ENCODE results near the gene CYP21A2. TPM values are rescaled to one million over a fixed set of nuclear protein-coding genes. Genes with fewer than 3 reads are reported as not detected.

CYP21A2 gene
- total and polyA plus RNA-seq, 10 of the 15 experiments (the other 5 are each of a cell fraction or from before 2014, with no cell fraction given) = 0.04 to 0.92 (median 0.23) TPM; not detected in 7

GRCh38 chr6:32073101-32073500 lies 34.9 kb downstream of the CYP21A2 start:
- Histone ChIP-seq H3K4me2 (ENCODE audit: control insufficient read depth, insufficient read depth) (no peak overlapping the region), H3K4me1 (ENCODE audit: control insufficient read depth, insufficient read depth, low read length) (no peaks in the 10 kb centered on the region), H2AFZ (ENCODE audit: control insufficient read depth, low read depth, low read length) (no peak overlapping the region), H3K4me3 (no peak overlapping the region), H3K79me2 (ENCODE audit: control insufficient read depth, insufficient read depth, low read length) (no peaks in the 10 kb centered on the region), H3K9me3 (replicated peaks; ENCODE audit: control insufficient read depth, insufficient read depth, low read length) (no peaks in the 10 kb centered on the region), H4K20me1 (ENCODE audit: control insufficient read depth, insufficient read depth) (no peaks in the 10 kb centered on the region), H3K27ac (ENCODE audit: control insufficient read depth, insufficient read depth) (no peak overlapping the region), H3K27me3 (replicated peaks in 1 of 2; ENCODE audit: control insufficient read depth in 2 of 2, insufficient read depth in 2 of 2, low read length in 1 of 2) (peaks cover 0 to 3% of the 10 kb centered on the region in 2 experiments; a peak in 2 of 4 replicates), H3K36me3 (ENCODE audit: control insufficient read depth in 2 of 2, insufficient read depth in 2 of 2, low read length in 1 of 2) (no peaks in the 10 kb centered on the region), H3K9ac (ENCODE audit: control insufficient read depth, insufficient read depth, low read length) (no peak overlapping the region)
- ChIA-PET RAD21 (ENCODE audit: unreplicated experiment) (no interaction called here), CTCF (no interaction called here), POLR2A (no interaction called here), SMC1A (ENCODE audit: uncharacterized antibody, unreplicated experiment) (no interaction called here)
- no peak for DNase-seq (ENCODE audit: low read depth, low spot score)
- WGBS (ENCODE audit: insufficient coverage, insufficient replicate concordance, low lambda C conversion rate, missing lambda C conversion rate) = 42% methylated on average over 3 of the region's 3 CpGs
- intact Hi-C loops (cut with micrococcal nuclease; ENCODE audit: unreplicated experiment) = no loop called here
- BruUV-seq (replicated peaks) = no TSS peak
- in situ Hi-C loops (cut with MboI) = no loop called here
- no peak for FAIRE-seq
- no peak for ATAC-seq
- TF ChIP-seq DPF2 (IDR thresholded peaks at IDR 0.05) = no peak
- TF ChIP-seq RAD21 (IDR thresholded peaks at IDR 0.05; ENCODE audit: insufficient read depth, low read depth, low read length) = no peak
- no peak for TF ChIP-seq BMI1 (IDR thresholded peaks at IDR 0.05; ENCODE audit: borderline replicate concordance)
- TF ChIP-seq SUPT20H (IDR thresholded peaks at IDR 0.05; ENCODE audit: borderline replicate concordance, control insufficient read depth, low read depth, low read length) = no peak
- no peak for TF ChIP-seq PAX8 (IDR thresholded peaks at IDR 0.05)
- no peak for TF ChIP-seq MEF2B (IDR thresholded peaks at IDR 0.05; ENCODE audit: partially characterized antibody, poor library complexity, severe bottlenecking)
- TF ChIP-seq MXI1 (IDR thresholded peaks at IDR 0.05; ENCODE audit: low read depth, low read length) = no peak
- no peak for TF ChIP-seq RFX5 (IDR thresholded peaks at IDR 0.05; ENCODE audit: low read depth, low read length)
- TF ChIP-seq, protein P1, sequence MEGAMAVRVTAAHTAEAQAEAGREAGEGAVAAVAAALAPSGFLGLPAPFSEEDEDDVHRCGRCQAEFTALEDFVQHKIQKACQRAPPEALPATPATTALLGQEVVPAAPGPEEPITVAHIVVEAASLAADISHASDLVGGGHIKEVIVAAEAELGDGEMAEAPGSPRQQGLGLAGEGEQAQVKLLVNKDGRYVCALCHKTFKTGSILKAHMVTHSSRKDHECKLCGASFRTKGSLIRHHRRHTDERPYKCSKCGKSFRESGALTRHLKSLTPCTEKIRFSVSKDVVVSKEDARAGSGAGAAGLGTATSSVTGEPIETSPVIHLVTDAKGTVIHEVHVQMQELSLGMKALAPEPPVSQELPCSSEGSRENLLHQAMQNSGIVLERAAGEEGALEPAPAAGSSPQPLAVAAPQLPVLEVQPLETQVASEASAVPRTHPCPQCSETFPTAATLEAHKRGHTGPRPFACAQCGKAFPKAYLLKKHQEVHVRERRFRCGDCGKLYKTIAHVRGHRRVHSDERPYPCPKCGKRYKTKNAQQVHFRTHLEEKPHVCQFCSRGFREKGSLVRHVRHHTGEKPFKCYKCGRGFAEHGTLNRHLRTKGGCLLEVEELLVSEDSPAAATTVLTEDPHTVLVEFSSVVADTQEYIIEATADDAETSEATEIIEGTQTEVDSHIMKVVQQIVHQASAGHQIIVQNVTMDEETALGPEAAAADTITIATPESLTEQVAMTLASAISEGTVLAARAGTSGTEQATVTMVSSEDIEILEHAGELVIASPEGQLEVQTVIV (IDR thresholded peaks at IDR 0.05; ENCODE audit: borderline replicate concordance, partially characterized antibody) = no peak
- TF ChIP-seq, protein P2, sequence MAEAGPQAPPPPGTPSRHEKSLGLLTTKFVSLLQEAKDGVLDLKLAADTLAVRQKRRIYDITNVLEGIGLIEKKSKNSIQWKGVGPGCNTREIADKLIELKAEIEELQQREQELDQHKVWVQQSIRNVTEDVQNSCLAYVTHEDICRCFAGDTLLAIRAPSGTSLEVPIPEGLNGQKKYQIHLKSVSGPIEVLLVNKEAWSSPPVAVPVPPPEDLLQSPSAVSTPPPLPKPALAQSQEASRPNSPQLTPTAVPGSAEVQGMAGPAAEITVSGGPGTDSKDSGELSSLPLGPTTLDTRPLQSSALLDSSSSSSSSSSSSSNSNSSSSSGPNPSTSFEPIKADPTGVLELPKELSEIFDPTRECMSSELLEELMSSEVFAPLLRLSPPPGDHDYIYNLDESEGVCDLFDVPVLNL (IDR thresholded peaks at IDR 0.05; ENCODE audit: low read depth, low read length) = no peak
- TF ChIP-seq TAF1 (IDR thresholded peaks at IDR 0.05; ENCODE audit: borderline replicate concordance, low read depth, low read length) = no peak
- no peak for TF ChIP-seq FOXM1 (IDR thresholded peaks at IDR 0.05; ENCODE audit: low read depth, low read length)
